GM18505 (cell line): ENCODE measurements around the gene CDH13.

Experiments used
- ATAC-seq: cut with Tn5 transposase; IDR thresholded peaks from one replicate; pipeline ENCODE4 v1.9.1; 2021; ENCODE audit not compliant: unreplicated experiment
- POLR2A ChIP-seq: IDR thresholded peaks from 4 replicates; pipeline ENCODE4 v1.6.1; 2011; ENCODE audit warnings: borderline replicate concordance; ENCODE audit not compliant: insufficient read depth, insufficient read length; ENCODE audit errors: extremely low read depth

CDH13 gene

GRCh38 chr16:83581082-83581481 is 954.3 kb downstream of the CDH13 start:
- no peak for ATAC-seq
- no peak for TF ChIP-seq POLR2A

GRCh38 chr16:83581994-83582747 is 955.4 kb downstream of the CDH13 start:
- no peak for ATAC-seq
- no peak for TF ChIP-seq POLR2A

GRCh38 chr16:83586036-83586435 is 959.3 kb downstream of the CDH13 start:
- TF ChIP-seq POLR2A, result no peak

GRCh38 chr16:83586461-83587200 is 959.9 kb downstream of the CDH13 start:
- no peak for ATAC-seq
- no peak for TF ChIP-seq POLR2A

More at GRCh38 chr16:83586036-83586435, 959.3 kb downstream of the CDH13 start:
- ATAC-seq, result no peak

GRCh38 chr16:83587201-83587600 is 960.4 kb downstream of the CDH13 start:
- ATAC-seq, result no peak
- TF ChIP-seq POLR2A, result no peak

GRCh38 chr16:83588070-83588469 is 961.3 kb downstream of the CDH13 start:
- no peak for ATAC-seq
- TF ChIP-seq POLR2A, result no peak

GRCh38 chr16:83589576-83589975 is 962.8 kb downstream of the CDH13 start:
- no peak for TF ChIP-seq POLR2A
- no peak for ATAC-seq

- TF ChIP-seq POLR2A, result no peak
- no peak for ATAC-seq
Measured at GRCh38 chr16:83592778-83593177, 966.0 kb downstream of the CDH13 start.

- no peak for ATAC-seq
- TF ChIP-seq POLR2A, result no peak
Measured at GRCh38 chr16:83599789-83600462, 973.2 kb downstream of the CDH13 start.

GRCh38 chr16:83602761-83603722 is 976.3 kb downstream of the CDH13 start:
- no peak for ATAC-seq
- TF ChIP-seq POLR2A, result no peak

- no peak for ATAC-seq
Measured at GRCh38 chr16:83603723-83604570, 977.2 kb downstream of the CDH13 start.

GRCh38 chr16:83606486-83607030 is 979.8 kb downstream of the CDH13 start:
- no peak for TF ChIP-seq POLR2A
- ATAC-seq, result no peak

More at GRCh38 chr16:83603723-83604570, 977.2 kb downstream of the CDH13 start:
- no peak for TF ChIP-seq POLR2A

GRCh38 chr16:83609178-83609577 is 982.4 kb downstream of the CDH13 start:
- TF ChIP-seq POLR2A, result no peak
- no peak for ATAC-seq
